Colonic mucosa (tissue), 4 donors: ENCODE data around the gene OGFOD2. TPM values are rescaled to one million over a fixed set of nuclear protein-coding genes. Genes with fewer than 3 reads are reported as not detected.

Experiments
- DNase-seq: peaks from one replicate; pipeline ENCODE4 v3.0.0-alpha.2; 2020
- H3K27ac ChIP-seq: fragments of 200-600 bp; one replicate; pipeline ENCODE4 v1.8.0; 2021
- H3K27me3 ChIP-seq: fragments of 200-600 bp; one replicate; pipeline ENCODE4 v1.8.0; 2021
- H3K36me3 ChIP-seq: fragments of 200-600 bp; one replicate; pipeline ENCODE4 v1.8.0; 2021
- H3K4me1 ChIP-seq: fragments of 200-600 bp; one replicate; pipeline ENCODE4 v1.8.0; 2021; ENCODE audit warnings: mild to moderate bottlenecking
- H3K4me3 ChIP-seq: fragments of 200-600 bp; one replicate; pipeline ENCODE4 v1.8.0; 2021
- H3K9ac ChIP-seq, 2 donors: one replicate each; pipeline ENCODE4 v1.7.0; 2013; ENCODE audit warnings: control low read depth in 2 of 2, low read depth in 2 of 2, low read length in 2 of 2
- H3K9me3 ChIP-seq: fragments of 200-600 bp; one replicate; pipeline ENCODE4 v1.8.0; 2021
- CTCF ChIP-seq: fragments of 200-600 bp; IDR thresholded peaks from one replicate; pipeline ENCODE4 v1.8.0; 2022; ENCODE audit warnings: antibody characterized with exemption, mild to moderate bottlenecking
- intact Hi-C: fragments of 100-400 bp; cut with DNase I; formaldehyde crosslinking; loops from one replicate; pipeline ENCODE4 v1.14.1; 2022
- total RNA-seq, 2 donors: library from RNA; stranded (reverse); fragmentation: NEBNext Ultra II Directional in 1 of 2; extraction: Animal tissue kit (Norgen Biotek cat#: 25700) in 1 of 2; gene quantifications; one replicate each; pipeline ENCODE4 v1.2.1, GENCODE V29; 2021
- donor health status: healthy.
- donor health status: DM: no; HTN: no; CAD: no.
- donor health status: DM: no; HTN: no; CAD: no.

OGFOD2 gene
- total RNA-seq, 2 donors from 2014 or later: 15.9 to 28.1 TPM

GRCh38 chr12:122976648-122976975 is 1.6 kb downstream of the OGFOD2 start:
- no peak for DNase-seq
- no peak for TF ChIP-seq CTCF
- Histone ChIP-seq H3K36me3 (no peaks in the 10 kb centered on the region), H3K27me3 (no peaks in the 10 kb centered on the region), H3K27ac (no peak overlapping the region), H3K4me3 (no peak overlapping the region), H3K4me1 (peaks cover 27% of the 10 kb centered on the region), H3K9ac (peak overlapping the region; percentile 95 to 96), H3K9me3 (no peaks in the 10 kb centered on the region)
- intact Hi-C loops: loop anchor here (10.0 kb wide), 1 partner anchor 168 kb away; no protein-coding TSS in a partner anchor

GRCh38 chr12:122977153-122977552 is 2.1 kb downstream of the OGFOD2 start:
- no peak overlapping the region for H3K9ac ChIP-seq
- intact Hi-C loops: loop anchor here (10.0 kb wide), 1 partner anchor 168 kb away; no protein-coding TSS in a partner anchor
- no peaks in the 10 kb centered on the region for H3K9me3 ChIP-seq
- no peaks in the 10 kb centered on the region for H3K27me3 ChIP-seq
- TF ChIP-seq CTCF: no peak
- H3K27ac ChIP-seq: no peak overlapping the region
- no peak for DNase-seq
- H3K4me3 ChIP-seq: no peak overlapping the region
- no peaks in the 10 kb centered on the region for H3K36me3 ChIP-seq
- peaks cover 32% of the 10 kb centered on the region for H3K4me1 ChIP-seq

- H3K36me3 ChIP-seq: no peaks in the 10 kb centered on the region
- TF ChIP-seq CTCF: no peak
- DNase-seq: no peak
- peak overlapping the region in 1 of 2 donors; percentile 26 for H3K9ac ChIP-seq
- H3K9me3 ChIP-seq: no peaks in the 10 kb centered on the region
- intact Hi-C loops: loop anchor here (10.0 kb wide), 1 partner anchor 167 kb away; no protein-coding TSS in a partner anchor
- no peak overlapping the region for H3K4me3 ChIP-seq
- H3K4me1 ChIP-seq: peaks cover 34% of the 10 kb centered on the region
- H3K27ac ChIP-seq: no peak overlapping the region
- no peaks in the 10 kb centered on the region for H3K27me3 ChIP-seq
These were observed 2.8 kb downstream of the OGFOD2 start for GRCh38 chr12:122977655-122978392.

GRCh38 chr12:122978507-122978955 is 3.5 kb downstream of the OGFOD2 start:
- H3K4me3 ChIP-seq: no peak overlapping the region
- H3K27me3 ChIP-seq: no peaks in the 10 kb centered on the region
- no peak overlapping the region for H3K9ac ChIP-seq
- no peak for DNase-seq
- peaks cover 34% of the 10 kb centered on the region for H3K4me1 ChIP-seq
- intact Hi-C loops: loop anchor here (10.0 kb wide), 1 partner anchor 166 kb away; no protein-coding TSS in a partner anchor
- no peaks in the 10 kb centered on the region for H3K36me3 ChIP-seq
- H3K9me3 ChIP-seq: no peaks in the 10 kb centered on the region
- TF ChIP-seq CTCF: no peak
- no peak overlapping the region for H3K27ac ChIP-seq

GRCh38 chr12:122979001-122979907 is 4.2 kb downstream of the OGFOD2 start:
- H3K9ac ChIP-seq: peak overlapping the region; percentile 89 to 92
- intact Hi-C loops: loop anchor here (10.0 kb wide), 1 partner anchor 166 kb away; no protein-coding TSS in a partner anchor
- DNase-seq: no peak
- H3K4me3 ChIP-seq: peak overlapping the region; percentile 99
- peak overlapping the region; percentile 88 for H3K27ac ChIP-seq
- no peaks in the 10 kb centered on the region for H3K36me3 ChIP-seq
- no peaks in the 10 kb centered on the region for H3K27me3 ChIP-seq
- peaks cover 34% of the 10 kb centered on the region for H3K4me1 ChIP-seq
- no peaks in the 10 kb centered on the region for H3K9me3 ChIP-seq
- TF ChIP-seq CTCF: no peak
